GM03348 (cell line): Measurements from ENCODE around the gene GNB1.
"Not testable (repeated sequence)": the region's sequence is repeated elsewhere in the genome, so short reads cannot be mapped to it uniquely, and the experiment has no call there.

Experiments used
- DNase-seq: peaks from one replicate; pipeline ENCODE4 v3.0.0; 2012; ENCODE audit warnings: low spot score

Gene GNB1

DNA sequence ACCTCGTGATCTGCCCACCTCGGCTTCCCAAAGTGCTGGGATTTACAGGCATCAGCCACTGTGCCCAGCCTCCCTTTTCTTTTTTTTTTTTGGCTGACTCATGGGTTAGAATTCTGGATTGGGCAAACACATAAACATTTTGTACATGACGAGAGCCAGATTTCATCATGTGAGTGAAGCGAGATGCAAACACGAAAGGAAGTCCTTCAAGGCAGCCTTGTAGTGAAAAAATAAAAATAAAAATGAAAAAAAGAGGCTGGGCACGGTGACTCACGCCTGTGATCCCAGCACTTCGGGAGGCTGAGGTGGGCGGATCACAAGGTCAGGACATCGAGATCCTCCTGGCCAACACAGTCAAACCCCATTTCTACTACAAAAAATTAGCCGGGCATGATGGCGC is 149.9 kb downstream of the GNB1 start:
- peak; percentile 78 for DNase-seq

- not testable (repeated sequence) for DNase-seq
Observed at GRCh38 chr1:1738799-1739337, 152.0 kb downstream of the GNB1 start.

GRCh38 chr1:1737675-1738590 is 153.0 kb downstream of the GNB1 start:
- not testable (repeated sequence) for DNase-seq
